Measurements from ENCODE around the gene LINGO1.

The LINGO1 gene, protein sequence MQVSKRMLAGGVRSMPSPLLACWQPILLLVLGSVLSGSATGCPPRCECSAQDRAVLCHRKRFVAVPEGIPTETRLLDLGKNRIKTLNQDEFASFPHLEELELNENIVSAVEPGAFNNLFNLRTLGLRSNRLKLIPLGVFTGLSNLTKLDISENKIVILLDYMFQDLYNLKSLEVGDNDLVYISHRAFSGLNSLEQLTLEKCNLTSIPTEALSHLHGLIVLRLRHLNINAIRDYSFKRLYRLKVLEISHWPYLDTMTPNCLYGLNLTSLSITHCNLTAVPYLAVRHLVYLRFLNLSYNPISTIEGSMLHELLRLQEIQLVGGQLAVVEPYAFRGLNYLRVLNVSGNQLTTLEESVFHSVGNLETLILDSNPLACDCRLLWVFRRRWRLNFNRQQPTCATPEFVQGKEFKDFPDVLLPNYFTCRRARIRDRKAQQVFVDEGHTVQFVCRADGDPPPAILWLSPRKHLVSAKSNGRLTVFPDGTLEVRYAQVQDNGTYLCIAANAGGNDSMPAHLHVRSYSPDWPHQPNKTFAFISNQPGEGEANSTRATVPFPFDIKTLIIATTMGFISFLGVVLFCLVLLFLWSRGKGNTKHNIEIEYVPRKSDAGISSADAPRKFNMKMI

DNA sequence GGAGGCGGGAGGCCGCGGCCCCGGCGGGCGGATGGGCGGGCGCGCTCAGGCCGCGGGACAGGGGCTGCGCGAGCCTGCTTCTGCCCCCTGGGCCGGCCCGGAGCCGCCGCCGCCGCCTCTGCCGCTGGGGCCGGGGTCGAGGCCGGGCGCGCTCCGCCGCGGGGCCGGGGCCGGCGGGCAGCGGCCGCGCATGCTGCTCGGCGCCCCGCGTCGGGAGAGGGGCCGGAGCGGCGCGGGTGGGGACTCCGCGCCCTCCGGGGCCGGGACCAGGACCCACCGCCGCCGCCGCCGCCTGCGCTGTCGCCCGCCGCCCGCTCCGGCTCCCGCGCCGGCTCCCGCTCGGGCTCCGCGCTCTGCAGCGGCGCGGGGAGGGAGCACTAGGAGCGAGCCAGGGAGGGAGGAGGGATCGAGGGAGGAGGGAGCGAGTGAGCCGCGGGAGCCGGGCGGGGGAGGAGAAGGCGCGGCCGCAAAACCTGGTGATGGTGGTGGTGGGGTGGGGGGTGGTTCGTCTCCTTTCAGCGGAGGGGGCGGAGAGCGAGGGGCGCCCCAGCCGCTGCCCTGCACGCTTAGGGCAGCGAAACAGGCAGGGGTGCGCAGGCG is at the start of gene LINGO1:
LINGO1 (minus strand) TSS at position 379 of the 600 bp plus-strand sequence. CDS start 597 bp downstream, outside the sequence.
- no peak for DNase-seq

DNA sequence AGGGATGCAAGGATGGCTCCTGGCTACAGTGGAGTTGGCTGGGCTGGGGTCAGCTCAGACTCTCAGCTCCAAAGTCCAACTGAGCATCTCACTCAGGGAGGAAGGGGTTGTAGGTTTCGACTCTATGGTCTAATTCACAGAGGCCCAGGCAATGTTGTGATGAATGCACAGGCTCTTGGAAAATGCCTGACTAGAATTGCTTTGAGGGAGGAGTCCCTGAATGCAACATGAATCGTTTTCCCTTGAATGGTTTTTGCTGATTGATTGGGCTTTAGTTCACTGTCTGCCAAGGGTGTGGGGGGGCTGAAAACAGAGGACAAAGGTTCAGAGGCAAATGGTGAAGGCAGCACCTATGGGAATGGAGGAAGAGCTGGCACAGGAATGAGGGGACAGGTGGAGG is 48.6 kb upstream of the LINGO1 start:
- no peak for DNase-seq

DNA sequence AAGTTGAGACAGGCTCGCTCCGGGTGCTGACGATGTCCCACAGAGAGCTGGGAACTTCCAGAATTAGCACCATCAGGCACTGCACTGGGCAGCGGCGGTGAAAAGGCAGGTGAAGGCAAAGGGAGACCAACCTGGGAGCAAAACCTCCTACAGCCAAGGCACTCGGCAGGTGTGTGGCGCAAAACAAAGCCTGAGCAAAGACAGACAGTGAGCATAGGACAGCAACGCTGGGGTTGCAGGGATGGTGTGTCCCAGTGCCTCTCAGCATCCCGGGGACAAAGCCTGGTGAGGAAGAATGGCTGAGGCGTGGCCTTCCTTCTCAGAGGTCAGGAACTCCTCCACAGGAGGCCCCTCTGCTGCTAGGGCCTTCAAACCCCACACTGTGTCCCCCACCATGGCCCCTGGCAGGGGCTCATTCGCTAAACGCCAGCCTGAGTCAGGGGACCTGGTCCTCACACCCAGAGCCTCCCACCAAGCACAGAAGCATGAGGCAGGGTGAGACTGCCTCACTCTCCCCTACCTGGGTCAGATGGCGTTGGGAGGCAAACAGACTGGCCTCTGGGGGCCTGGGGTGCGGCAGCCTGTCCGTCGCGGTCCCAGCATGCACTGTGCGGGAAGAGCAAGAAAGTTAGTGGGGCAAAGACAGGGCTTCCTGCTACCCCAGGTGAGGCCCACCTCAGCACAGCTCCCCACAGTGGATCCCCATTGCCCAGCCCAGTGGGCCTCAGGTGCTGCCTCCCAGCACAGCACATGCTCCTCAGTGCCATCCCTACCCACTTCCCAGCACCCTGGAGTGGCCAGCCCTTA is 44.1 kb upstream of the LINGO1 start:
- no peak for DNase-seq

DNA sequence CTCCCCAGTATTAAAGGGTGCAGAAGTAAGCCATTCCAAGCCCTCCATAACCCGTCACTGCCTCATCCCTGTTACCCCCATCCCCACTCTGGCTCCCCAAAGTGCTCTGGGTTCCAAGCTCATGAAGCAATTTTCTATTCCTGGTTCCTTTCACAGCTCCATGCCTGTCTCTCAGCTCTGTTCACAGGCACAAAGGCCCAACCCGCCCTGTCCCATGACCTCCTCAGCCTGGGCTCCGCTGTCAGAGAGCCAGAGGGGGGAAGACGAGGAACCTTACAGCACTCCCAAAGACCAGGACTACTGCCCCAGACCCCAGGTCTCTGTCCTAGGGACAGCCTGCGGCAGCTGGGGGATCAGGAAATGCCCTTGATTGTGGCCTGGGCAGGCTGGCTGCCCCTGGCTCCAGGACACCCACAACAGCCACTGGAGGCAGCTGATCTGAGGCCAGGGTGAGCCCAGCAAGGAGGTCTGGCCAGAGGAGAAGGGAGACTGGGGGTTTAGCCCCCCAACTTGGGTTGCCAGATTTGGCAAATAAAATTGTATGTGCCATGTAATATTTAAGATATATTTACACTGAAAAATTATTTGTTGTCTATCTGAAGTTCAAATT is 43.2 kb upstream of the LINGO1 start:
- DNase-seq, result no peak

DNA sequence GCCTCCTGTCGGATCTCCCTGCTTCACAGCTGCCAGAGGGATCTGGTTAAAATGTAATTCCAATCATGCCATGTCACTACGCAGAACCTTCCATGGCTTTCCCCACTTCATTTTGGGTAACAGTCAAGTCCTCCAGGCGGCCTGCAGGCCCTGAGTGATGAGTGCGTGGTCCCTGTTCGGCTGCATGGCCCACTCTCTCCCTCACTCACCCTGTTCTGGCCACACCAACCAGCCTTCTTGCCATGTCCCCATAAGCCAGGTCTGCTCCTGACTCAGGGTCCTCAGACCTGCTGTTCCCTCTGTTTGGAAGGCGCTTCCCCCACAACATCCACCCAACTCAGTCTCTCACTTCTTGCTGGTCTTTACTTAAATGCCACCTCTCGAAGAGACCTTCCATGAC is 41.6 kb upstream of the LINGO1 start:
- DNase-seq, result no peak

DNA sequence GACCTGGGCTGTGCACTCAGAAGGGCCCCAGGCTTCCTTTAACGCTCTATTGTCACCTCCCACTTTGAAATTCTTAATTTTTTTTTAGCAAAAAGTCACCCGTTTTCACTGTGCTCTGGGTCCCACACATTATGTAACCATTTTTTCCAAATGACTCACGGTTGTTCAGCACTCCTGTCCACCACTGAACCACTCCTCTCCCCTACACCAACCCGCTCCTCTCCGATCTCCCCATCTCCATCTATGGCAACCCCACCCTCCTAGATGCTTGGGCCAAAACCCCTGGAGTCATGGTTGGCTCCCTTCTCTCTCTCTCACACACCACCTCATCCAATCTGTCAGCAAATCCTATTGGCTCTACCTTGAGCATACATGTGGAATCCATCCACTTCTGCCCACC is 41.2 kb upstream of the LINGO1 start:
- no peak for DNase-seq

DNA sequence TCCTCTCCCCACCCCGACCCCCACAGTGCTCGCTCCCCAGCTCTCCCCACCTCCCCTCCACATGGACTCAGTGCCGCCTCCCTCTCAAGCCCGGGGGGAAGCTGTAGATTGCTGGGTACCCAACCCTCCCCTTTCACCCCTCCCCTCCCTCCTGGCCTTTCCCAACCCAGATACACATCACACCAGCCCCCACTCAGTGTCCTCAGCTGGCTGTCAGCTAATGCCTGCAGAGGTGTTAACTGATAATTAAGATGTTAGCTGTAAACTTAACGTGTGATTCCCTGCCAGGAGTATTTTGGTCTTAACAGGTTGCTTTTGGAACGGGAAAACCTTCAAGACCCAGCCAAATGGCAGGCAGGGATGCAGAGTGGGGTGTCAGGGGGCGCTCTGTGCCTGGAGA is 39.4 kb upstream of the LINGO1 start:
- no peak for DNase-seq

DNA sequence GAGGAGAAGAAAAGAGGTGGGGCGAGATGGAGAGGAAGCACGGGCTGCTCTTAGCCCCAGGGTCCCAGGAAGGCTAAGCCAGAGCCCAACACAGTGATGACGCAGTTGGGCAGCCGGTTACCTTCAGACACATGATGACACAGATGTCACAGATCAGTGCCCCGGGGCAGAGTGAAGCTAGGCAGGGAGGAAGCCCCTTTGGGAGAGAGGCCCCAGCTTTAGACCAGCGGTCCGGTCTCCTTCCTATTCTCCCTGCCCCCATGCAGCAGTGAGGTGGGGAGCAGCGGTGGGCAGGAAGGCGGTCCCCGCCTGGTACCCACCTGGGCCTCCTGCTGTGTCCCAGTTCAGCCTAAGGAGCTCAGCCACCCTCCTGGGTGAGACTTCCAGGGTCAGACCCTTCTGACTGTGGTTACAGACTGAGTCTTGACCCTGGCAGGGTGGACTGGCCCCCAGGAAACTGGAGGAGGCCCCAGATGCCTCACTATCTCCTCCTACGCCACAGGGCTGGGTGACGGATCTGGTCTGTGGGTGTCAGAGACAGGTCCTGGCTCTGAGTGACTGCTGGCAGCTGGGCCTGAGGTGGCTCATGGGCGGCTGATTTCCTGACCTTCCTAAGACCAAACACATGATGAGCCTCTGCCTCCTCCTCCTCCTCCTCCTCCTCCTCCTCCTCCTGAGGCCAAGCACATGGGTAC is 38.8 kb upstream of the LINGO1 start:
- DNase-seq, result no peak

DNA sequence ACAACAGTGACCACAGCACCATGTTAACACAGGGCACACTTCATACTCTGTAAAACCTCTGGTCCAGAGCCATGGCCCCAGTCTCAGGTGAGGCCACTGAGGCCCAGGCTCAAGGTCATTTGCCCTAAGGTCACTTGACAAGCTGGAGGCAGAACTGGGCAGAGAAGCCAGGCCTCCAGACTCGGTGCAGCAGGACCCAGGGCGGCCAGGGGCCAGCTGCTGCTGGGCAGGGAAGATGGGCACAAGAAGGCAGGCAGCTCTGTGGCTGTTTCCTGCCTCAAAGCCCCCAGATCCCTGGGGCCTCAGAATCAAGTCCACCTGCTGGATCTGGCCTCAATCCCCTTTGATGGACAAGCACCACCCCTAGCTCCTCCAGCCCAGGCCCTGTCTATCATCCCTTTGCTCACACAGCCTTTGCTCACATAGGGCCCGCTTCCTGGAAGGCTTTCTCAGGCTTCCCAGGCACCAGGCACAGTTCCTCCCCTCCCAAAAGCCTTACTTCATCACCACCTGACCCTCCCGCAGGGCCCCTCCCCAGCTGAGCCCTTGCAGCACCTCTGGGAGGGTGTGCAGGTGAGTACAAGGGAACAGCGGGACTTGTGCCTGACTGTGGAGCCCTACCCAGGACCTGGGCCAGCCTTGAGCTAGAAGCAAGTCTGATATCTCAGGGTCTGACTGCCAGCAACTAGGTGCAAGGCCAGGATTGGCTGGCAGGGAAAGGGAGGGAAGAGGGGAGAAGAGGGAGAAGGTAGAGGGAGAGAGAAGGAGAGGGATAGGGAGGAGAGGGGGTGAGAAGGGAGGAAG is 38.0 kb upstream of the LINGO1 start:
- DNase-seq, result no peak

DNA sequence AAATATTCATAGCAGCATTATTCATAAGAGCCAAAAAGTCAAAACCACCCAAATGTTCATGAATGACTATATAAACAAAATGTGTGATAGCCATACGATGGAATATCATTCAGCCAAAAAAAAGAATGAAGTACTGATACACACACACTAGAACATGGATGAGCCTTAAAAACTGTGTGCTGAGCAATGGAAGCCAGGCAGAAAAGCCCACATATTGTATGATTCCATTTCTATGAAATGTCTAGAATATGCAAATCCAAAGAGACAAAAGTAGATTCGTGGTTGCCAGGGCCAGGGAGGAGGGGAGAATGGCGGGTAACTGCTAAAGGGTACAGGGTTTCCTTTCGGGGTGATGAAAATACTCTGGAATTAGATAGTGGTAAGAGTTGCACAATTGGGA is 37.2 kb upstream of the LINGO1 start:
- no peak for DNase-seq

DNA sequence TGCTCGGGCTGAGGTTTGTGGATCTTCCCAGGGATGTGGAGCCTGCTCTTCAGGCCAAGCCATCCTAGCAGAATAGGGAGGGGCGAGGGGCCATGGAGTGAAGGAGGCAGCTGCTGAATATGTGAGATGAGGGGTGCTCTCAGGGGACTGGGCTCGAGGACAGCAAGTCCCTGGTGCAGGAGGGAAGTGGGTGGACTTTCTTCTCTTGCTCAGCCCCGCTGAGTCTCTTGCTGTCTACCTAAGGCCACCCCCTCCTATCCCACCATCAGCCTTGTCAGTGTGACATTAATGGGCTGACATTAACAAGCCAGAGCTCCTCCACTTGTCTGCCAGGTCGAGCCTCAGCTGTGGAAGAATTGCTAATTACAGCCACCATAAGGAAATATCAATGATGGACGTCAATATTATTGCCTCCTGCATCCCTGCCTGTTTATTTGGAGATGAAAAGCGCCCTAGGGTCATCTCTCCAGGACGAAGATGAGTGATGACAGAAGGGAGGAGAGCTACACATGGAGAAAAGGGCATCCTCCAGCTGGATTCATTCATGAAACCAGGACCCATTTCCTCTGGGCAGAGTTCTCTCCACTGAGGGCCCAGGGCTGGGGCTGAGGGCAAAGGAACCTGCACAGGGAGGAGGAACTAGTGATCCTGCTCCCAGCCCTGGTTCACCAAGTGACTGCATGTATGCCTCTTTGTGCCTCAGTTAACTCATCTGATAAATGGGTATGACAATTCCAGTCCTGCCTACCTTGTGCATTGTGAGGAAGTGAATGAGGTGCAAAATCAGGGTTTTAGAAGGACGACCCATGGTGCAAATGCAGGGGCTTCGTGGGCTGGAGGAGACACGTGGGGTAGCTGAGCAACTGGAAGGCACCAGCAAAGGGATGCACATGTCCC is 34.9 kb upstream of the LINGO1 start:
- no peak for DNase-seq

DNA sequence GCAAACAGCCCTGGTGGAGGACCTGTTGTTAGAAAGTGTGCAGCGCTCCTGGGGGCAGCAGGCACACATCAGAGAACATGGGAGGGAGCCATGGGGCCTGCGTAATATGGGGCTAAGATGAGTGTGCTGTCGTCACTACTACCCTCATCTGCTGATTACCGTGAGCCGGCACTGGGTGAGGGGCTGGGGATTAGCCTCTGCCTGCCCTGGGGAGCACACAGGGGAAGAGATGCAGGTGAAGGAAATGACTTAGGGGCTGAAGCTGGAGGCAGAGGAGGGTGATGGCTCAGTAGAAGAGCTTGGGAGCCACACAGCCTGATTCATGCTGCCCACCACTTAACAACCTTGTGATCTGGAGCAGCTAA is 33.6 kb upstream of the LINGO1 start:
- DNase-seq, result no peak

DNA sequence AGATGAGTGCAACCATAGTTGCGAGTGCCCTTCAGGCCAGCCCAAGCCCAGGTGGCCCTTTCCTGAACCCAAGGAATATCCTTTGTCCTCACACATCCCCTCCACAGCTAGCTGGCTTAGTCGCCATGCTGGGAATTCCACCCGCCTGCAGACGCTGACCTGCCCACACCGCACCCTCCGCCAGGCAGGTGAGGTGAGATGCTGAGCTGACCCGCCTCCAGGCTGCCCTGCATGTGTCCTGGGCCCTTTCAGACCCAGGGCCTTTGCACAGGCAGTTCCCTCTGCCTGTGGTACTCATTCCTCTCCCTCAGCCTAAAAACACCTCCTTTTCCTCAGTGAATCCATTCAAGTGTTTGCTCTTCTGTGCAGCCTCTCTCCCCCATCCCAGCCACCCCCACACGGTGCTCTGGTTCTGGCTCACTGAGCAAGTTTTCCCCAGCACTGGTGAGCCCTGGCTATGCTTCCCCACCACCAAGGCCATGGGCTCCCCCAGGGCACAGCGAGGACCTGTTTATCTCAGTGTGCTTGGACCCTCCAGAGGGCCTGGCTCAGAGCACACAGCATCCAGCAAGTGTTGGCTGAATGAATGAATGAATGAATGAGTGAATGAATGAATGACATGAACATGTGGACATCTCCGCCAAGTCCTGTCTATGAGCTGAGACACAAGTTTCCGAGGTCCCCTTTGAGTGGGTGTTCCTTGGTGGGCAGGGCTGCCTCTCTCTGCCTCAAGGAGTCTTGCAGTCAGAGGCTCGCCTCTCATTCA is 33.0 kb upstream of the LINGO1 start:
- DNase-seq, result no peak

DNA sequence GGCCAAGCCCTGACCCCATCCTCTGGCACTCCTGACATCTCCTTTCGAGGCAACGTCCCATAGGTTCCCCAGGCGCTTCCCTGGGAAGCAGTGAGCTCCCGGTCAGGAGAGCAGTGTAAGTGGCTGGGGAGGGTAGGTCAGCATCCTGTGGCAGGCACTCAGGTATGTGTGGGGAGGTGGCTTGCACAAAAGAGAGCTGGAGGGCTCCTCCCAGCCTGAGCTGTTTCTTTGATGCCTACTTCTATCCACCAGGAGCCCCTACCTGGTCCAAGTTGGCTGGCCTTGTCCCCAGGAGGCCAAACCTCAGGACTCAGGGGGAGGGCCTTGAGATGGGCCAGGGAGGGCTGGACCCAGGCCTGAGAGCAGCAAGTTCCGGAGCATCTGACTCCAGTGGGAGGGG is 31.7 kb upstream of the LINGO1 start:
- no peak for DNase-seq

DNA sequence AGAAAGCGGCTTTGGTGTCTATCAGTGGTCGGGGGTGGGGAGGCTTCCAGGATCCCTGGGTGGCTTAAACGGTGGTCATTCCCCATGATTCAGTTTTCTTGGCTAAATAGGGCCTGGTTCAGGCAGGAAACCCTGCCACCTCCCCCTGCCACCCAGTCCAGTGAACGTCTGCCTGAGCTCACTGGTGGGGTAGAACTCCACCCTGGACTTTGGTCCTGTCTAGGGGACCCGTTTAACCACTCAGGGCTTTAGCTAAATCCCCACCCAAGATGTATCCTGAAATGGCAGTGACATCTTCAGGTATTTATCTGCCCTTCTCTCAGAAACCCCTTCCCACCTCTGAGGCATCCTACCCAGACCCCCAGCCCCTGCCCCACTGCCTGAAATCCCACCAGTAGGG is 30.5 kb upstream of the LINGO1 start:
- no peak for DNase-seq

DNA sequence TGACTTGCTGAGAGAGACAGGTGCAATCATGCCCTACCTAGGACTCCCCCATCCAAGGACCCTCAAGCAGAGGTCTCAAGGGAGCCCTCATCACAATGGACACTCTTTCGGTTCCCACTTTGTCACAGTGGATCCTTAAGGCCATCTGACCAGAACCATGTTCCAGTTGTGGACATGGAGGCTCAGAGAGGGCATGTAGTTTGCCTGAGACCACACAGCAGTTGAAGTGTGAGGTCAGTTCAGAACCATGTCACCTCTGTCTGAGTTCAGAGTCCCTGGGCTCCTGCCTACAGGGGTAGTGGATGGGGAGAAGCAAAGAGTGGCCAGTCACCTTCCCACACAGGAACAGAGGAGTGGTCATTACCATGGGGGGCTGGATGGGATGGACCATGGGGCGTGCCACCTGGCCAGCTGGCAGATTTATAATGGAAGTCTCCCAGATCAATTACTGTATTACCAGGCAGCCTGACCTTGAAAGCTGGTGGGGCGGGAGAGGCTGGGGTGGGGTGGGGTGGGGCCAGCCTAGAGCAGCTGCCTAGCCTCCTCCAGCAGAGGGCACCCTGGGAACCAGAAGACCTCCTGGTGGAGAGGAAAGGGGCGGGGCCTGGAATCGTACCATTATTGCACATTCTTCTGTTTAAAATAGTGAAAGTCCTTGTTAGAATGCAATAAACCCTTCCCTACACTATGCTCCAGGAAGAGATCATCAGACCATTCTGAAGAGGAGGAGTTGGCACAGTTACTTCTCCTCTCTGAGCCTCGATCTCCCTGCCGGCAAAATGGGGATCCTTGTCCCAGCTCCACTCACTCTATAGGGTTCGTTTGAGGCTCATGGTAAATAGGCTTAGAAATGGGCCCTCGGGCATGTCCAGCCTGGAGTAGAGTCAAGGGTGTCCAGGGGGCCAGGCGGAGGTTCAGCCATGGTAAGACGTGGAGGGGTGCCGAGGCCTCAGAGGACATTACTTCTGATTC is 26.9 kb upstream of the LINGO1 start:
- DNase-seq, result no peak

DNA sequence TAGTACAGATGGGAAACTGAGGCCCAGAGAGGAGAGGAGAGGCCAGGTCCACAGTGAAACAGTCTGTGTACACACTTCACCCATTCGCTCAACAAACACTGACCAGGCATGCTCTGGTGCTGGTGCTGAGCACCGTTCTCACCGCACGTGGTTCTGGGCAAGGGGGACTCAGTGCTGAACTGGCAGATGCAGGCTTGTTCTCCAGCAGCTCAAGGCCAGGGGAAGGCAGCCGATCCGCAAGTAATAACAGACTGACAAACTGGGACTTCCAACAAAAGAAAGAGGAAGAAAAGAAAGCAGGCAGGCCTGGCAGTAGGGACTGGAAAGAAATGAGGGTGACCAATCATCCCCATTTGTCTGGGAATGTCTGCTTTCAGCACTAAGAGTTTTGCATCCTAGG is 25.6 kb upstream of the LINGO1 start:
- no peak for DNase-seq

DNA sequence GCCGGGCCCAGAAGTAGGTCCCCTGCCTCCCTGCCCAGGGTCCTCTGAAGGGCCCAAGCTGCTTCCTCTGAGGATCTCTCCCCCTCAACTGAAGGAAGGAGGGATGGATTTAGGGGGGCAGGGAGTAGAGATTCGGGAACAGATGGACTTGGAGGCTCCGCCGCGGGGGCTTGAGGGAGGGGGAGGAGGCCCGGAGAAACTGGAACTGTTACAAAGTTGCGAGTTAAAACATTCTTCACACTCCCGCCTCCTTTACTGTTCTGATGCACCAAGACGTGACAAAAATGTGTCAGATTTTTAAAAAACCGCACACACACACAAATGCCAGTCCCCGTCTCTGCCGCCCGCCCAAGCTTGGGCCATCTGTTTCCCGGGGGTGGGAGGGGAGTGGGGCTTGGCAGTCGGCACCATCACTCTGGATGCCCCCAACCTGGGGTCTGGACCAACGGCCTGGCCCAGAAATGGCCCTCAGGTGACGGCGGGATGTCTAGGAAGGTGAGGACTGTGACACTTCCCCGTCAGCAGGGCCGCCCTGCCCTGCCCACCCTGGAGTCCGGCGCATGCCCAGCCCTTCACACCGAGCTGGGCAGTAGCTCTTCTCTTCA is 25.0 kb upstream of the LINGO1 start:
- DNase-seq, result no peak
